Activated T-helper 1 cell treated with anti-CD3 and anti-CD28 coated beads, Interleukin-12 subunit alpha, Interleukin-12 subunit beta, Interleukin-2, Interleukin-4 antibody, amounts not matched to agents 30 ng/mL and 10 ng/mL and 1 ng/mL, durations not matched to agents 14 hours and 24 hours and 36 hours (primary cell): ENCODE results near the gene SLCO2A1. TPM values are rescaled to one million over a fixed set of nuclear protein-coding genes. Genes with fewer than 3 reads are reported as not detected.

Source experiments
- DNase-seq: peaks from one replicate; pipeline ENCODE4 v3.0.0; 2021; ENCODE audit warnings: low spot score
- H3K27ac Mint-ChIP-seq: one replicate; pipeline ENCODE4 v1.8.0; 2021; ENCODE audit warnings: mild to moderate bottlenecking, mixed read lengths
- H3K27me3 Mint-ChIP-seq: one replicate; pipeline ENCODE4 v1.8.0; 2022; ENCODE audit warnings: mild to moderate bottlenecking, moderate library complexity, mixed read lengths; ENCODE audit not compliant: insufficient read depth
- H3K36me3 Mint-ChIP-seq: one replicate; pipeline ENCODE4 v1.8.0; 2021; ENCODE audit warnings: low read depth, mixed read lengths
- H3K4me1 Mint-ChIP-seq: one replicate; pipeline ENCODE4 v1.8.0; 2021; ENCODE audit warnings: low read depth, mixed read lengths
- H3K4me3 Mint-ChIP-seq: one replicate; pipeline ENCODE4 v1.8.0; 2021; ENCODE audit warnings: mild to moderate bottlenecking, moderate library complexity, mixed read lengths
- H3K9me3 Mint-ChIP-seq: one replicate; pipeline ENCODE4 v1.8.0; 2021; ENCODE audit warnings: mixed read lengths
- intact Hi-C: fragments of 100-400 bp; cut with micrococcal nuclease; formaldehyde crosslinking; loops from one replicate; pipeline ENCODE4 v1.15.1; 2024
- total RNA-seq: library from RNA; stranded (reverse); gene quantifications from 2 replicates; pipeline ENCODE4 v1.2.3, GENCODE V29; 2022

The SLCO2A1 gene
- total RNA-seq, 1 donor from 2014 or later = not detected

DNA sequence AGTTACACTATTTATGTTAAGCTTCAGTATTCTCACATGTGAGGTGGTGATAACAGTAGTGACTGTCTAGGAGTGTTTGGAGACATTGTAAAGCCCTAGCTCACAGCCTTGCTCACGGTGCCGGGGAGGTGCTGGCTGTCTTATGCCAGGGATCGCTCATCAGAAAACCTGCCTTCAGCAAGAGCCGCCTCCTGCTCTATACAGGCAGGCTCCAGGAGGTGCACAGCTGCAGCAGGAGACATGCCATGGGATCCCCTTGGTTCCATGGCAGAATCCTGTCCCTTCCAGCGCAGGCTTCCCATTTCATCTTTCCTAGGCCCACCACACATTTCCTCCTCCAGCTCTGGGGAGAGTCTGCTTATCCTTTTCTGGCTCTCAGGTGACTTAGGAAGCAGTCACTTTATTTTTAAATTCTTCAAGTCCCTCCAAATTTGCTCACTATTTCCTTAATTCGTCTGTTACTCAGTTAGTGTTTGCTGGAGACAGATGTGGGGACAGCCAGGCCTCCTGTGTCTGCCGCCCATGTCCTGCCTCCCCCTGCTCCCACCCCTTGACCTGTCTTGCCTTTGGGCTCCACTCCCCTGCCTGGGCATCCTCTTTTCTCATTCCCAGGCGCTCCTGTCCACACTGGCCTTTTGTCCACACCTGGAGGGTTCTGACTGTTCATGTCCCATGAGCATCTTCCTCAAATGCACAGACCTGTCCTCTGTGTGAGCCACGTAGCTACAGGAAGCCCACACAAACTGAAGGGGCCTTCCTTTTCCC lies 31.7 kb downstream of the SLCO2A1 start:
- no peaks in the 10 kb centered on the region for H3K9me3 Mint-ChIP-seq
- intact Hi-C loops = no loop called here
- no peak for DNase-seq
- peaks cover 5% of the 10 kb centered on the region for H3K27me3 Mint-ChIP-seq
- H3K36me3 Mint-ChIP-seq = no peaks in the 10 kb centered on the region
- H3K4me1 Mint-ChIP-seq = no peaks in the 10 kb centered on the region
- no peak overlapping the region for H3K27ac Mint-ChIP-seq
- no peak overlapping the region for H3K4me3 Mint-ChIP-seq

DNA sequence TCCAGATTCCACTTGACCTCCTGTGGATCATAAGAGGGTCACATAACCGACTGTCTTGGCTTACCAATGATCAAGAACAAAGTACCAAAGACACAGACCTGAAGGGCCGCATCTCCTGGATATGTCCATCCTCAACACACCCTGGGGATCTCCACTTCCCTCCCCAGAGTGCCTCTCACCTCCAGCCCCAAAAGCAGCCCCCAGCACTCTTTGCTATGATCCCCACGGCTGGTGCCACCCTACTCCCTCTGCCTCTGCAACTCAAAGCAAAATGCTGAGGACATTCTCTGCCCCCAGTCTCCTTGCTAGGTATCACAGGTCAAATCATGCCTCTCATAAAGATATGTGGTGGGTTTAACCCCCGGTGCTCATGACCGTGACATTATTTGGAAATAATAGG lies 32.7 kb downstream of the SLCO2A1 start:
- H3K4me3 Mint-ChIP-seq = no peak overlapping the region
- H3K27me3 Mint-ChIP-seq = peaks cover 5% of the 10 kb centered on the region
- no peak overlapping the region for H3K27ac Mint-ChIP-seq
- H3K9me3 Mint-ChIP-seq = no peaks in the 10 kb centered on the region
- no peak for DNase-seq
- no peaks in the 10 kb centered on the region for H3K4me1 Mint-ChIP-seq
- intact Hi-C loops = no loop called here
- H3K36me3 Mint-ChIP-seq = no peaks in the 10 kb centered on the region

DNA sequence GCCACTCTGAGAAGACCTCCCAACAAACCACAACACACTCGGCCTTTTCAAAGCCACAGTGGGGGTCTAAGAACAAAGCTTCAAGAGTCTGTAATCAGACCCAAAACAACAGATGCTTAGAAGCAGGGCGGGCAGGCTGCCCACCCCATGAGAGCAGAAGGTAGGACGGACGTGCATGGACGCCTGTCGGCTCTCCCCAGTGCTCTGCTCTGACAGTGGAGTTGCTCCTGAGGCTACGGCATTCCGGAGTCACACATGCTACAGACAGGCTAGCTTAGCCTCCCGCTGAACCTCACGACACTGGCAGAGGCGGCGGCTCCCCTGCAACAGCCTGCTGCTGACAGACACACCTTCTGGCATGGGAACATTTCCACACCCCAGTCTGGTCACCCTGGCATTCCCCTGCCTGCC lies 33.5 kb downstream of the SLCO2A1 start:
- intact Hi-C loops = no loop called here
- Mint-ChIP-seq H3K4me3 (no peak overlapping the region), H3K4me1 (no peaks in the 10 kb centered on the region), H3K27ac (no peak overlapping the region), H3K9me3 (no peaks in the 10 kb centered on the region), H3K27me3 (peaks cover 5% of the 10 kb centered on the region), H3K36me3 (no peaks in the 10 kb centered on the region)
- DNase-seq = no peak

DNA sequence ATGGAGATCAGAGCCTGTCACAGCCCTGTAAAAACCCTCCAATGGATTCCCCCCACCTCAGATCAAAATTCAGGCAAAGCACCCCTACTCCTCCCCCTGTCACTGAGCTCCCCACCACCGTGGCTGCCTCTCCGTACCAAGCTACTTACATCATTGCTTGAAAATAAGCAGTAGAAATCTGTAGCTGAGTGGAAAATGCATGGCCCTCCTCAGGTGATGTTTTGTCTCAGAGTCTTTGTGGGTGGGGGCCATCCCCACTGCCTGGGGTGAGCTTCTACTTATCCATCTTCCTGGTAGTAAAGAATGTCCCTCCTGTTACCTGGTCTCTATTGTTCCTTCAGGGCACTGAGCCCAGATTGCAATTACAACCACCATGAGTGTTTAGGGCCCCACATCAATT lies 34.5 kb downstream of the SLCO2A1 start:
- no peak for DNase-seq
- H3K27me3 Mint-ChIP-seq = peaks cover 5% of the 10 kb centered on the region
- intact Hi-C loops = no loop called here
- no peaks in the 10 kb centered on the region for H3K9me3 Mint-ChIP-seq
- H3K4me3 Mint-ChIP-seq = no peak overlapping the region
- no peaks in the 10 kb centered on the region for H3K36me3 Mint-ChIP-seq
- no peak overlapping the region for H3K27ac Mint-ChIP-seq
- H3K4me1 Mint-ChIP-seq = no peaks in the 10 kb centered on the region

DNA sequence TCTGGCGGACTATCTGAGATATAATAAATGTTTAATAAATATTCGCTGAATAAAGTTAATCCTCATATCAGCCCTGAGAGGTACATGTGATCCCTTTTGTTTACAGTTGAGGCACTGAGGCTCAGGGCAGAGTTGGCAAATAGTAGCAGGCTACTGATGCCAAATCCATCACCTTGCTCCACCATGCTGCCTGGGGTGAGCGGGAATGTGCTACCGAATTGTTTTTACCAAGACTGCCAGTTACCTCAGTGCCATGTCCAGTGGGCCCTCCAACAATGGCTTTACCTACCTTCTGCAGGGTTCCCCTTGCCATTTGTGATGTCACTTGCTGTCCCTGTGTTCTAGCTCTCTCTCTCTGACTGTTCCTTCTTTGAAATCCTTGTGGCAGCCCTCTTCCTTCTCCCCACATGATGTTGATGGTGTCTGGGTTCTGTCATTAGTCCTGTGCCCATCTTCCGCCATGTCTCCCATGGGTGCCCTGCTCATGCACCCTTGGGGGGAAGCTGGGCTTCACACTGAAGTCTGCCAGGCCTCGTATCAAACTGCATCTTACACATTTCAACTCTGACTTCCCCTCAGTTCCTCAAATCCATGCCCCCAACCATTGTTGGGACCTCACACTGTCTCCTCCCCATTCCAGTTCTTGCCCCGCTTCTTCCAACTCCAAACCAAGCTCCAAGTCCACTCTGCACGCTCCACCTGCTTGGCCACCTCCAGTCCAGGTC lies 35.4 kb downstream of the SLCO2A1 start:
- intact Hi-C loops = no loop called here
- Mint-ChIP-seq H3K4me1 (no peaks in the 10 kb centered on the region), H3K27me3 (no peaks in the 10 kb centered on the region), H3K27ac (no peak overlapping the region), H3K36me3 (no peaks in the 10 kb centered on the region), H3K4me3 (no peak overlapping the region), H3K9me3 (no peaks in the 10 kb centered on the region)
- no peak for DNase-seq

DNA sequence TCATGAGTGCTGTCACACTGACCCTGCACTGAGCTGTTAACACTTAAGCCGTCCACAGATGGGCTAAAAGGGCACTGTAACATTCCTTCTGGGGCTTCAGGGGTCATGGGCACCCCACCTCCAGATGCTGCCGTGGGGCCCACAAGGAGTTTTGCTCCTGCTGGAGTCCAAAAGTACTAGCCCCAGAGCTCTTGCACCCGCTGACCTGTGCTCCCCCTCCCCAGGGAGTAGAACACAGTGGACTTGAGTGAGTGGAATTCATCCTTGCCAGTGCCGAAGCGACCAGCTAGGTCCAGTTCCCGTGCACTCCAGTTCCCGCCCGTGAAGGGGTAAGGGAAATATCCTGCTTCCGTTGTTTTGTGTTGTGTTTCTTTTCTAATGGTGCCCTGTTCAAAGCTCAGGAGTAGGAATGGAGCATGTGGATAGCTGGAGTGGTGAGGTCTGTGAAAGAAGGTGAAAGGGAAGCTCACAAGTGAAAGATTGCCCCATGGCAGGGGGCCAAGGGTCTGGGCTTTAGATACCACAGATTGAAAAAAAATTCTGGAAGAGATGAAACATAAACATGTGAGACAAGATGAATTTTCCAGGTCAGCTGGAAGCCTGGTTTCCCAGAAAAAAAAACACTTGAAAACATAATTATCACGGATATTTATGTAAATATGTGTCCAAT lies 36.6 kb downstream of the SLCO2A1 start:
- H3K27me3 Mint-ChIP-seq = no peaks in the 10 kb centered on the region
- no peak for DNase-seq
- no peaks in the 10 kb centered on the region for H3K4me1 Mint-ChIP-seq
- no peak overlapping the region for H3K4me3 Mint-ChIP-seq
- intact Hi-C loops = no loop called here
- no peaks in the 10 kb centered on the region for H3K9me3 Mint-ChIP-seq
- H3K27ac Mint-ChIP-seq = no peak overlapping the region
- no peaks in the 10 kb centered on the region for H3K36me3 Mint-ChIP-seq

DNA sequence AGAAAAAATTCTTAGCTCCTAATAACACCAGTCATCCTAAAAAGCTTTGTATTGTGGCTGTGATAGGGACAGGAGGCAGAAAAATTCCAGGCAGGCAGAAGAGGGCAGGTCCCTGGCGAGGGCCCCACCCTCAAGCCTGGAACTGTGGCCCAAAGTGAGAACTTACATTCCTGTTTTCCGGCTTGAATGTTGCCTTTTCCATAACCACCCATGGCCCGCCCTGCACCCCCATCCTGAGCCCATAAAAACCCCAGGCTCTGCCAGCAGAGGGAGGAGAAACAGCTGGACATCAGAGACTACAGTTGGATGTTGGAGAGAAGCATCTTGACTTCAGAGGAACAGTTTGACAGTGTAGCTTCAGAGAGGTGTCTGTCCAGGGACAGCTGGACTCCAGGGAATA lies 37.3 kb downstream of the SLCO2A1 start:
- no peaks in the 10 kb centered on the region for H3K27me3 Mint-ChIP-seq
- H3K4me1 Mint-ChIP-seq = no peaks in the 10 kb centered on the region
- intact Hi-C loops = no loop called here
- no peaks in the 10 kb centered on the region for H3K36me3 Mint-ChIP-seq
- no peak overlapping the region for H3K4me3 Mint-ChIP-seq
- no peak for DNase-seq
- no peak overlapping the region for H3K27ac Mint-ChIP-seq
- H3K9me3 Mint-ChIP-seq = no peaks in the 10 kb centered on the region

DNA sequence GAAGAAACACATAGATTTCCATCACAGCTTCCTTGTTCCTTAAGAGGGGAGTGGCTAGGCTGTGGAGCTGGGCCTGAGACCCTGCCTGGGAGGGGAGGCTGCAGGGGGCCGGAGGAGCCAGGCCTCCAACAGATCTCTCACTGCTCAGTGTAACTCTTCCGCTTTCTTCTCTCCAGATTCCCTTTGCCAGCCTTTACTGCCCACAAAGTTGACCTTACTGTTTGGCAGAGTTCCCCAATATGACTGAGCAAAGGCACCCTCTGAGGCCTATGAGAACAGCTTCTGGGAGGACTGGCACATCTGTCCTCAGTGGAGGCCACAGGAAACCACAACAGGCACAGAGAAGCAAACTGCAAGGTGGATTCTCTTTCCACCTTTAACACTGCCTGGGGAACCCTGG lies 38.1 kb downstream of the SLCO2A1 start:
- intact Hi-C loops = no loop called here
- Mint-ChIP-seq H3K4me1 (no peaks in the 10 kb centered on the region), H3K9me3 (no peaks in the 10 kb centered on the region), H3K36me3 (no peaks in the 10 kb centered on the region), H3K27ac (no peak overlapping the region), H3K27me3 (no peaks in the 10 kb centered on the region), H3K4me3 (no peak overlapping the region)
- no peak for DNase-seq

DNA sequence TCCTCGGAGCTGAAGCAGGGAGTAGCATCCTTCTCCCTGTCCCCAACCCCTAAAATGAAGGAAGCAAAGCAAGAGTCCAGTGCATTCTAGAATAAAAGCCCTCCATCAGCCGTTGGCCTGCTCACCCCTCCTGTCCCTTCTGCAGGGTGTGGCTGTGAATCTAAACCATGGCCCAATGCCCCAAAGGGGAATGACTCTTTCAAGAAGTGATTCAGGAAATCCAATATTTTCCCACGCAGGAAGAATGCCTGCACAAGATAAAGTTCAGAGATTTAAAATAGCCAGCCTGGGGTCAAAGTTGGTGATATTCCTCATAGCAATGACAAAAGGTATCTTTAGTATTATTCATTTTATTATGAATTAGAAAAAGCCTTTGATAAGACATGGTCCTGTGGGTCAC lies 38.5 kb downstream of the SLCO2A1 start:
- no peak for DNase-seq
- intact Hi-C loops = no loop called here
- no peaks in the 10 kb centered on the region for H3K36me3 Mint-ChIP-seq
- H3K9me3 Mint-ChIP-seq = no peaks in the 10 kb centered on the region
- no peak overlapping the region for H3K4me3 Mint-ChIP-seq
- no peaks in the 10 kb centered on the region for H3K4me1 Mint-ChIP-seq
- H3K27ac Mint-ChIP-seq = no peak overlapping the region
- H3K27me3 Mint-ChIP-seq = no peaks in the 10 kb centered on the region

DNA sequence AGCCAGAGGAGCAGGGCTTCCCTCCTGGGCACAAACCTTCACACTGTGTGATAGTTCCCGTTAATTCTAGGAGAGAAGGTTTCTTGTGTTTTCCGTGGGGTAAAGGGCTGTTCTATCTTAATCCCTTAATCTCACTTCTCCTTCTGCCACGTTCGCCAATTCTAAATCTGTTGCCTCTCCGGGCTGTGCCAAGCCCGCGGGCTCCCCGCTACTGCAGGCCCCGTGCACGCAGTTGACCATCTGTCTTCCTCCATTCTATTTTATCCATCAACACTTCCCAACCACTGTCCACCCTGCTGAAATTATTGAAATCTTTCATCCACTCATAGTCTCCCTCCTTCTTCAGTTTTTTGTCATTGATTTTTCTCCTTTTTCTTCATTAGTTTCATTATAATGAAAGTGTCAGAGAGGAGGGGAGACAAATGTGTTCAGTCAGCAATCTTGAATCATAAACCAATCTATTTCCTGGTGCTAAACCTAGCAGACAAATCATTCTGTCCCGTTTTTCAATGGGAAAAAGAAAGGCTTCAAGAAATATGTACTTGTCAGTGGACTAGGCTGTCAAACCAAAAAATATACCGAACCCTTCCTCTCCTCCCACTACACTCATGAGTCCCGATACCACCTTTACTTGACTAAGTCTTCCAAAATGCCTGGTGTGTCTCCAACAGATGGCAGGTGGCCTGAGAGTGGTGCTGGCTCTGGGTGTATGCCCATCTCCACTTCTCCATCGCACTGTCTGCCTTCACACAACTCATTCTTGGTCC lies 39.6 kb downstream of the SLCO2A1 start:
- no peaks in the 10 kb centered on the region for H3K27me3 Mint-ChIP-seq
- H3K27ac Mint-ChIP-seq = no peak overlapping the region
- intact Hi-C loops = no loop called here
- H3K4me3 Mint-ChIP-seq = no peak overlapping the region
- DNase-seq = no peak
- no peaks in the 10 kb centered on the region for H3K9me3 Mint-ChIP-seq
- no peaks in the 10 kb centered on the region for H3K4me1 Mint-ChIP-seq
- no peaks in the 10 kb centered on the region for H3K36me3 Mint-ChIP-seq

DNA sequence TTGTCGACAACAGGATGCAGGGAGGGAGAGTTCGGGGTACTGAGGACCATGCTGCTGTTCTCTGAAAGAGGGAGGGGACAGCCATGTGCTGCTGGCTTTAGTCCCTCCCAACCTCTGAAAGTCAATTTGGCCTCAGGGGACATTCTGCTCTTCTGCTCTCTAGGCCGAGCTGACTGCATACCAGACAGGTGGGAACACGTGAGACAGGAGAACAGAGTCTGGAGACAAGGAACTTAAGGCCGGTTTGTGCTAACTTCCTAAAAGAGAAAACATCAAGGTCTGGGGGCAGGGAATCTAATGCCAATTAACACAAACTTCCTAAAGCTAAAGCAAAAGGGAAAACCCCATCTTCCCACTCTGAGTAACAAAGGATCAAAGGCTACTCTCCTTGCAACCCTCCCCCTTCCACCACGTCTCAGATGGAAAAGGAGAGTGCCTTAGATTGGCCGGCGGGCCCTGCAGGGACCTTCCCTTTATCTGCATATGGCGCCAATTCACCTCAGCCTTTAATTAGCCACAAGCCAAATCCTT lies 41.0 kb downstream of the SLCO2A1 start:
- intact Hi-C loops = no loop called here
- Mint-ChIP-seq H3K9me3 (no peaks in the 10 kb centered on the region), H3K4me1 (no peaks in the 10 kb centered on the region), H3K36me3 (no peaks in the 10 kb centered on the region), H3K27me3 (no peaks in the 10 kb centered on the region), H3K4me3 (no peak overlapping the region), H3K27ac (no peak overlapping the region)
- no peak for DNase-seq

DNA sequence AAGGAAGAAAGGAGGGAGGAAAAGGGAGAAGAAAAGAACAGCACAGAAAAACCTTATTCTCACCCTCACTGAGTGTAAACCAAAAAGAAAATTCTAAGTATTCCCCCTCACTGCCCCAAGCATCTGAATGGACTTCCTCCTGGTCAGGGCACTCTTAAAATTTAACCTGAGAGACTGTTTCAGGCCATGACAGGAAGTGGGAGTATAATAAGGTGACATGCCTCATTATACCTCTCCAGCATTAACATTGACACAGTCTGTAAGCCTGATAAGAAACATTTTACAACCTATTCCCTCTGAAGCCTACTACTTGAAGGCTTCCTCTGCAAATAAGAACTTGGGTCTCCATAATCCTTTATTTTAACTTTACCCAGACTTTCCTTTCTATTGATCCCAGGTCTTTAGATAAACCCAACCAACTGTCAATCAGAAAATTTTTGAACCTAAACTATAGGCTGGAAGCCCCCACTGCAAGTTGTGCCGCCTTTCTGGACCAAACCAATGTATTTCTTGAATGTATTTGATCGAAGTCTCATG lies 41.7 kb downstream of the SLCO2A1 start:
- Mint-ChIP-seq H3K27me3 (no peaks in the 10 kb centered on the region), H3K4me3 (no peak overlapping the region), H3K4me1 (no peaks in the 10 kb centered on the region), H3K9me3 (no peaks in the 10 kb centered on the region), H3K27ac (no peak overlapping the region), H3K36me3 (no peaks in the 10 kb centered on the region)
- no peak for DNase-seq
- intact Hi-C loops = no loop called here
